K562 (cell line): Measurements from ENCODE around the gene CEP135. TPM values are rescaled to one million over a fixed set of nuclear protein-coding genes. Genes with fewer than 3 reads are reported as not detected.

ENCODE experiments used
- BACH1 ChIP-seq: fragments of 200-800 bp; sonication (Bioruptor generic); IDR thresholded peaks from 2 replicates; pipeline ENCODE4 v1.6.1; 2016; ENCODE audit warnings: missing genetic modification characterization, missing compliant biosample characterization
- CEBPB ChIP-seq: fragments of 450-650 bp; IDR thresholded peaks from 2 replicates; pipeline ENCODE4 v1.6.1; 2016; ENCODE audit warnings: missing genetic modification characterization, missing compliant biosample characterization
- ESRRA ChIP-seq: fragments of 450-650 bp; IDR thresholded peaks from 2 replicates; pipeline ENCODE4 v1.6.1; 2014; ENCODE audit warnings: low read depth, mild to moderate bottlenecking, moderate library complexity, borderline replicate concordance
- GTF2A2 ChIP-seq: IDR thresholded peaks from 2 replicates; pipeline ENCODE4 v1.6.1; 2016; ENCODE audit warnings: mild to moderate bottlenecking, missing genetic modification characterization, missing compliant biosample characterization
- GTF2E2 ChIP-seq: fragments of 200-800 bp; sonication (Bioruptor generic); IDR thresholded peaks from 2 replicates; pipeline ENCODE4 v1.6.1; 2016; ENCODE audit warnings: missing genetic modification characterization, missing compliant biosample characterization
- KLF16 ChIP-seq: IDR thresholded peaks from 2 replicates; pipeline ENCODE4 v1.6.1; 2016; ENCODE audit warnings: antibody characterized with exemption
- MEIS2 ChIP-seq: fragments of 450-650 bp; IDR thresholded peaks from 2 replicates; pipeline ENCODE4 v1.6.1; 2014; ENCODE audit warnings: mild to moderate bottlenecking; ENCODE audit not compliant: partially characterized antibody
- TCF7L2 ChIP-seq: fragments of 150-350 bp; IDR thresholded peaks from 2 replicates; pipeline ENCODE4 v1.6.1; 2016; ENCODE audit warnings: low read depth, mild to moderate bottlenecking, low read length, moderate library complexity
- ZNF124 ChIP-seq: sonication (generic); formaldehyde crosslinking; IDR thresholded peaks from 2 replicates; pipeline ENCODE4 v1.8.1; 2022; ENCODE audit warnings: missing genetic modification reagents
- ZNF239 ChIP-seq: fragments of 250-450 bp; sonication (Bioruptor Pico); IDR thresholded peaks from 2 replicates; pipeline ENCODE4 v1.4.0; 2020; ENCODE audit warnings: mild to moderate bottlenecking
- polyA plus RNA-seq, 8 experiments: library from polyadenylated mRNA; depleted of rRNA in 4 of 8; stranded (reverse) in 5 of 8; unstranded in 3 of 8; fragments of >200 nt; fragmentation: Nextera tagmentation in 2 of 8; fragmentation: Illumina TruSeq in 1 of 8; extraction: Ambion mirVana in 2 of 8; extraction: Trizol in 1 of 8; gene quantifications; 2 replicates each; pipeline versions ENCODE4 v1.2.1 to v1.2.3, GENCODE V29; 2011 to 2014; ENCODE audit warnings: inconsistent platforms in 1 of 8, missing spikeins in 1 of 8
- total RNA-seq, 7 experiments: library from RNA; depleted of rRNA in 6 of 7; stranded (reverse); fragments of >200 nt in 6 of 7; fragmentation: Illumina TruSeq in 2 of 7; extraction: Trizol in 2 of 7; gene quantifications; 2 replicates each; pipeline versions ENCODE4 v1.2.1 to v1.2.3, GENCODE V29; 2011 to 2021; ENCODE audit warnings: low replicate concordance in 1 of 7
- TF ChIP-seq, protein P1 (sequence below): sonication (generic); formaldehyde crosslinking; IDR thresholded peaks from 2 replicates; pipeline ENCODE4 v1.8.1; 2023; ENCODE audit warnings: missing genetic modification reagents, mild to moderate bottlenecking, borderline replicate concordance
- TF ChIP-seq, protein P2 (sequence below), 2 experiments: IDR thresholded peaks in 1 of 2; conservative IDR thresholded peaks in 1 of 2; 2 replicates each; pipeline ENCODE4 v1.6.1; 2016; ENCODE audit warnings: low read depth in 2 of 2, mild to moderate bottlenecking in 1 of 2, missing compliant biosample characterization in 1 of 2, missing genetic modification characterization in 1 of 2, moderate library complexity in 1 of 2
- TF ChIP-seq, protein P3 (sequence below): fragments of 250-450 bp; sonication (Bioruptor Pico); IDR thresholded peaks from 2 replicates; pipeline ENCODE4 v1.8.0; 2021; ENCODE audit warnings: moderate library complexity, mild to moderate bottlenecking, inconsistent platforms
- TF ChIP-seq, protein P4 (sequence below): fragments of 450-650 bp; IDR thresholded peaks from 2 replicates; pipeline ENCODE4 v1.6.1; 2016
- TF ChIP-seq, protein P5 (sequence below): sonication (generic); formaldehyde crosslinking; IDR thresholded peaks from 2 replicates; pipeline ENCODE4 v1.8.0; 2023; ENCODE audit warnings: mild to moderate bottlenecking, missing genetic modification reagents

CEP135 gene
- total and polyA plus RNA-seq, 9 of the 15 experiments (the other 6 are each of a cell fraction or from before 2014, with no cell fraction given): 3.1 to 18.9 (median 15.3) TPM

DNA sequence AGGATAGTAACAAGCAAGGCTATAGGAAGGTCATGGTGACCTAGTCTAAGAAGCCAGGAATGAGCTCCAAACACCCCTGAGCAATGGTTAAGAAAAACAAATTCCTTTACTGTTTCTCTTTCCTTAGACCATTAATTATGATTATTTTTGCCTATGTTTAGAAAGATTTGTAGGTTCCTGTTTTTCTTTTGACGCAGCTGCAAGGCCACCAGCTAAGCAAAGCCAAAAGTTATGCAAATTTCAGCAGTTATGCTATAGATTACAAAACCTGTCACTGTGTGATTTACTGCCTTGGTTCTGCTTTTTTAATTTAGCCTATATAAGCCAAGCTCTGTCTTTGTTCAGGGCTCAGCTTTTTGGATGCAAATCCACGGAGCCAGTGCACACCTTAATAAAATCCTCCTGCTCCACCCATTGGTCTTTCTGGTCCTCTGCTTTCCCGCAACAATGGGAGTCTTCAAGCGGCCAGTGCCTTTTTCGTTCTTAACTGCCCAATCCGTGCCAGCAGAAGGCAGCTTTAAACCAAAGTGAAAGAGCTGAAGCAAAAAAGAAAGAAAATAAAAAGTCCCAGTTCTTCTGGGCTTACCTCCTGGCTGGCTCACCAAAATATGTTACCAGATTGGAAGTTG lies 1.4 kb upstream of the CEP135 start (continued):
- TF ChIP-seq, protein P1, sequence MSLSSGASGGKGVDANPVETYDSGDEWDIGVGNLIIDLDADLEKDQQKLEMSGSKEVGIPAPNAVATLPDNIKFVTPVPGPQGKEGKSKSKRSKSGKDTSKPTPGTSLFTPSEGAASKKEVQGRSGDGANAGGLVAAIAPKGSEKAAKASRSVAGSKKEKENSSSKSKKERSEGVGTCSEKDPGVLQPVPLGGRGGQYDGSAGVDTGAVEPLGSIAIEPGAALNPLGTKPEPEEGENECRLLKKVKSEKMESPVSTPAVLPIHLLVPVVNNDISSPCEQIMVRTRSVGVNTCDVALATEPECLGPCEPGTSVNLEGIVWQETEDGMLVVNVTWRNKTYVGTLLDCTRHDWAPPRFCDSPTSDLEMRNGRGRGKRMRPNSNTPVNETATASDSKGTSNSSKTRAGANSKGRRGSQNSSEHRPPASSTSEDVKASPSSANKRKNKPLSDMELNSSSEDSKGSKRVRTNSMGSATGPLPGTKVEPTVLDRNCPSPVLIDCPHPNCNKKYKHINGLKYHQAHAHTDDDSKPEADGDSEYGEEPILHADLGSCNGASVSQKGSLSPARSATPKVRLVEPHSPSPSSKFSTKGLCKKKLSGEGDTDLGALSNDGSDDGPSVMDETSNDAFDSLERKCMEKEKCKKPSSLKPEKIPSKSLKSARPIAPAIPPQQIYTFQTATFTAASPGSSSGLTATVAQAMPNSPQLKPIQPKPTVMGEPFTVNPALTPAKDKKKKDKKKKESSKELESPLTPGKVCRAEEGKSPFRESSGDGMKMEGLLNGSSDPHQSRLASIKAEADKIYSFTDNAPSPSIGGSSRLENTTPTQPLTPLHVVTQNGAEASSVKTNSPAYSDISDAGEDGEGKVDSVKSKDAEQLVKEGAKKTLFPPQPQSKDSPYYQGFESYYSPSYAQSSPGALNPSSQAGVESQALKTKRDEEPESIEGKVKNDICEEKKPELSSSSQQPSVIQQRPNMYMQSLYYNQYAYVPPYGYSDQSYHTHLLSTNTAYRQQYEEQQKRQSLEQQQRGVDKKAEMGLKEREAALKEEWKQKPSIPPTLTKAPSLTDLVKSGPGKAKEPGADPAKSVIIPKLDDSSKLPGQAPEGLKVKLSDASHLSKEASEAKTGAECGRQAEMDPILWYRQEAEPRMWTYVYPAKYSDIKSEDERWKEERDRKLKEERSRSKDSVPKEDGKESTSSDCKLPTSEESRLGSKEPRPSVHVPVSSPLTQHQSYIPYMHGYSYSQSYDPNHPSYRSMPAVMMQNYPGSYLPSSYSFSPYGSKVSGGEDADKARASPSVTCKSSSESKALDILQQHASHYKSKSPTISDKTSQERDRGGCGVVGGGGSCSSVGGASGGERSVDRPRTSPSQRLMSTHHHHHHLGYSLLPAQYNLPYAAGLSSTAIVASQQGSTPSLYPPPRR (CRISPR knock-in tag): no peak
- 0 out of 2 replicates have a peak, but pooled peaks have one; percentile 8 for TF ChIP-seq TCF7L2
- peak; percentile 24; the same call in 1 of the 2 replicates for TF ChIP-seq ESRRA
- TF ChIP-seq, protein P2, sequence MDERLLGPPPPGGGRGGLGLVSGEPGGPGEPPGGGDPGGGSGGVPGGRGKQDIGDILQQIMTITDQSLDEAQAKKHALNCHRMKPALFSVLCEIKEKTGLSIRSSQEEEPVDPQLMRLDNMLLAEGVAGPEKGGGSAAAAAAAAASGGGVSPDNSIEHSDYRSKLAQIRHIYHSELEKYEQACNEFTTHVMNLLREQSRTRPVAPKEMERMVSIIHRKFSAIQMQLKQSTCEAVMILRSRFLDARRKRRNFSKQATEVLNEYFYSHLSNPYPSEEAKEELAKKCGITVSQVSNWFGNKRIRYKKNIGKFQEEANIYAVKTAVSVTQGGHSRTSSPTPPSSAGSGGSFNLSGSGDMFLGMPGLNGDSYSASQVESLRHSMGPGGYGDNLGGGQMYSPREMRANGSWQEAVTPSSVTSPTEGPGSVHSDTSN (CRISPR knock-in tag; IDR thresholded peaks at IDR 0.05; ENCODE audit: low read depth): peak; percentile 73
- TF ChIP-seq, protein P2 (tag; conservative IDR thresholded peaks at IDR 0.05; ENCODE audit: low read depth): peak; percentile 95
- TF ChIP-seq GTF2A2: no peak
- TF ChIP-seq MEIS2: peak; percentile 99
- no peak for TF ChIP-seq BACH1 (tag)
- TF ChIP-seq, protein P3, sequence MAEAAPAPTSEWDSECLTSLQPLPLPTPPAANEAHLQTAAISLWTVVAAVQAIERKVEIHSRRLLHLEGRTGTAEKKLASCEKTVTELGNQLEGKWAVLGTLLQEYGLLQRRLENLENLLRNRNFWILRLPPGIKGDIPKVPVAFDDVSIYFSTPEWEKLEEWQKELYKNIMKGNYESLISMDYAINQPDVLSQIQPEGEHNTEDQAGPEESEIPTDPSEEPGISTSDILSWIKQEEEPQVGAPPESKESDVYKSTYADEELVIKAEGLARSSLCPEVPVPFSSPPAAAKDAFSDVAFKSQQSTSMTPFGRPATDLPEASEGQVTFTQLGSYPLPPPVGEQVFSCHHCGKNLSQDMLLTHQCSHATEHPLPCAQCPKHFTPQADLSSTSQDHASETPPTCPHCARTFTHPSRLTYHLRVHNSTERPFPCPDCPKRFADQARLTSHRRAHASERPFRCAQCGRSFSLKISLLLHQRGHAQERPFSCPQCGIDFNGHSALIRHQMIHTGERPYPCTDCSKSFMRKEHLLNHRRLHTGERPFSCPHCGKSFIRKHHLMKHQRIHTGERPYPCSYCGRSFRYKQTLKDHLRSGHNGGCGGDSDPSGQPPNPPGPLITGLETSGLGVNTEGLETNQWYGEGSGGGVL: no peak
- TF ChIP-seq KLF16: 0 out of 2 replicates have a peak, but pooled peaks have one; percentile 9
- TF ChIP-seq ZNF239 (CRISPR knock-in tag): no peak
- TF ChIP-seq ZNF124 (CRISPR knock-in tag): no peak
- TF ChIP-seq, protein P4, sequence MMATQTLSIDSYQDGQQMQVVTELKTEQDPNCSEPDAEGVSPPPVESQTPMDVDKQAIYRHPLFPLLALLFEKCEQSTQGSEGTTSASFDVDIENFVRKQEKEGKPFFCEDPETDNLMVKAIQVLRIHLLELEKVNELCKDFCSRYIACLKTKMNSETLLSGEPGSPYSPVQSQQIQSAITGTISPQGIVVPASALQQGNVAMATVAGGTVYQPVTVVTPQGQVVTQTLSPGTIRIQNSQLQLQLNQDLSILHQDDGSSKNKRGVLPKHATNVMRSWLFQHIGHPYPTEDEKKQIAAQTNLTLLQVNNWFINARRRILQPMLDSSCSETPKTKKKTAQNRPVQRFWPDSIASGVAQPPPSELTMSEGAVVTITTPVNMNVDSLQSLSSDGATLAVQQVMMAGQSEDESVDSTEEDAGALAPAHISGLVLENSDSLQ: peak; percentile 96
- TF ChIP-seq GTF2E2 (tag): peak; percentile 81
- TF ChIP-seq, protein P5, sequence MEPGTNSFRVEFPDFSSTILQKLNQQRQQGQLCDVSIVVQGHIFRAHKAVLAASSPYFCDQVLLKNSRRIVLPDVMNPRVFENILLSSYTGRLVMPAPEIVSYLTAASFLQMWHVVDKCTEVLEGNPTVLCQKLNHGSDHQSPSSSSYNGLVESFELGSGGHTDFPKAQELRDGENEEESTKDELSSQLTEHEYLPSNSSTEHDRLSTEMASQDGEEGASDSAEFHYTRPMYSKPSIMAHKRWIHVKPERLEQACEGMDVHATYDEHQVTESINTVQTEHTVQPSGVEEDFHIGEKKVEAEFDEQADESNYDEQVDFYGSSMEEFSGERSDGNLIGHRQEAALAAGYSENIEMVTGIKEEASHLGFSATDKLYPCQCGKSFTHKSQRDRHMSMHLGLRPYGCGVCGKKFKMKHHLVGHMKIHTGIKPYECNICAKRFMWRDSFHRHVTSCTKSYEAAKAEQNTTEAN (CRISPR knock-in tag): no peak
- peak; percentile 28; the same call in 1 of the 2 replicates for TF ChIP-seq CEBPB (tag)
